ENCODE measurements around the gene NPIPA1.
"Not testable (repeated sequence)": the region's sequence is repeated elsewhere in the genome, so short reads cannot be mapped to it uniquely, and the experiment has no call there.

NPIPA1 gene

DNA sequence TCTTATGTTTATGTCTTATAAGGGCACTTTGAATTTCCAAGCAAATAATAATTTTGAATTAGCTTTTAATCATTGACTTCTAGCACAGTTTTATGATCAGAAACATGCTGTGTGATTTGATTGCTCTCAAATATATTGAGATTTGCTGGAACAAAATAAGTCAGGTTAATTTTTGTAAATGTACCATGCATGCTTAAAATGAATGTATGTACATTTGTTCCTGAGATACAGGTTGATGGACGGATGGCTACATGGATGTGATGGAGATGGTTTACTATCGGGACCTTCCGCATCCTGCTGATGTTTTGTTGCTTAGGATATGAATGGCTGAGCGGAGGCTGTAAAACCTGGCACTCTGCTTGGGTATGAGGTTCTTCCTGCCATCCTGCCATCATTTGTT lies at the start of gene NPIPA1:
Gene NPIPA1 (plus strand): TSS at position 301 of the 400 bp plus-strand sequence. CDS start 0 bp downstream, at position 301.
- DNase-seq: not testable (repeated sequence)

GRCh38 chr16:14892111-14892510 lies 45.1 kb upstream of the NPIPA1 start:
- DNase-seq: not testable (repeated sequence)

DNA sequence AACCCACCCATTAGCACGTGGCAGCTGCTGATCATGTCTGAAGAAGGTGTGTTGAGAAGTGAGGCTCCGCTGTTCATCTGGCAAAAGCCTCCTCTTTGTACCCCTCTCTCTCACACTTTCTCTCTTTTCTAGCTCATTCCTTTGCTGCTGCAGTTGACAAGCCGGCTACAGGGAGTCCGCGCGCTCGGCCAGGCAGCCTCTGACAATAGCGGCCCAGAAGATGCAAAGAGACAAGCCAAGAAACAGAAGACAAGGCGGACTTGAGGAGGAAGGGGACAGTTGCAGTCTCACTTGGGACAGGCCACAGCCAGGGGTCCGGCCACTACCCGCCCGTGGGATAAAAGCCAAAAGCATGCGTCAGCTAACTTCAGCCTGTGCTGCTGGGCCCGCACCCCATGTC lies 41.9 kb upstream of the NPIPA1 start:
- DNase-seq: not testable (repeated sequence)

DNA sequence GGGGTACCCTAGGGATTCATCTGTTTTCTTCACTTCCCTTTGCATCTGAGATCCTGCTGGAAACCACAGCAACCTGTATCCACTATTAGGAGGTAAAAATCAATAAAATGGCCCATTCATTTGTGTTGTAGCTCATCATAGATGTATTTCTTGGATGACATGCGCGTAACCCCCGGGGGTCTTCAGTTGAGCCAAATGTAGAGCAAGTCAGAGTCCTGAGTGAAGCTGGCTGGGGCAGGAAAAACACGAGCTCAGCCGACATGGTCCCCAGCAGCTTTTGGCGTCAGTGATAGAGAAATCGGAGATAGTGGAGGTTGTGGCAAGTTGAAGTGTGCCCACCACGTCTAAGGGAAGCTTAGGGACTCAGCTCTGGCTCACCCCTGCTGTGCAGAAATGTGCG lies 41.2 kb upstream of the NPIPA1 start:
- DNase-seq: not testable (repeated sequence)

DNA sequence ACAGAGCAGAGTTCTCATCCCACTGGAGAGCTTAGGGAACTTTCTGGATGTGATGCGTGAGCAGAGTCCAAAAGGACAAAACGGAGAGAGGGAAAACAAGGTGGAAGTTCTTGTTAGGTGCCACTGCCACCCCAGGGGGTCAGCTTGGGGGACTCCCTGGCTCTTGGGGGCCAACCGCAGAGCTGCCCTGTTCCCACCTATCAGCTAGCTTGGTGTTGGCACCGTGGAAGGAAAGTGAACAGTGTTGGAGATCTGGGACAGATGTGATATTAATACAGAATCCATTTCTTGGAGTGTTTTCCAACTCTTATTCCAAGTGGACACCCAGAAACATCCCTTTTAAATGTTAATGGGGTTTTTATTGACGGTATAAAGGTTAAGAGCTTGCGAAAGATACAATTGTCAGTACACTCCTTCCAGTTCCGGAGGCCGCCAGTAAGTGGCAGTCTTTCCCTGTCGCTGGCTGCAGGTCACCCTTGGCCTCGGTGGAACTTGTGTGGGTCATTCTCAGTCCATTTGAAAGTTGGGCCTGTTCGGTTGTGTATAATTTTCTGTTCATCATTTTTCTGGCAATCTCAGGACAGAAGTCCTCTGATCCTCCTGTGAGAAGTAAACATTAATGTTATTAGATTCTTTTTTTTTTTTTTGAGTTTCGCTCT lies 40.1 kb upstream of the NPIPA1 start:
- DNase-seq: not testable (repeated sequence)

DNA sequence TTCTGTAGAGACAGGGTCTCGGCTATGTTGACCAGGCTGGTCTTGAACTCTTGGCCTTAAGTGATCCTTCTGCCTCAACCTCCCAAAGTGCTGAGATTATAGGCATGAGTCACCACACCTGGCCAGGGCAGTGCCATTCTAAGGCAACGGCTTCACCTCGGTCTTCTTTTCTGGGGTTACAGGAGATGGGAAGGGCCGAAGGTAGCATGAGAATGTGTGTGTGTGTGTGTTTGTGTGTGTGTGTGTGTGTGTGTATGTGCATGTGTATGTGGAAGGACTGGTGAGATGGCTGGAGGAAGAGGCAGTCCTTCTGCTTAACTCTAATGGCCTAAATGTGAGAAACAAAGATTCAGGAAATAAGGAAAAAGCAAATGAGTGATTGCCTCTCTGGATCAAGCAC lies 39.1 kb upstream of the NPIPA1 start:
- not testable (repeated sequence) for DNase-seq

GRCh38 chr16:14903191-14903957 lies 33.9 kb upstream of the NPIPA1 start:
- DNase-seq: not testable (repeated sequence)

GRCh38 chr16:14909744-14910143 lies 27.5 kb upstream of the NPIPA1 start:
- DNase-seq: not testable (repeated sequence)

DNA sequence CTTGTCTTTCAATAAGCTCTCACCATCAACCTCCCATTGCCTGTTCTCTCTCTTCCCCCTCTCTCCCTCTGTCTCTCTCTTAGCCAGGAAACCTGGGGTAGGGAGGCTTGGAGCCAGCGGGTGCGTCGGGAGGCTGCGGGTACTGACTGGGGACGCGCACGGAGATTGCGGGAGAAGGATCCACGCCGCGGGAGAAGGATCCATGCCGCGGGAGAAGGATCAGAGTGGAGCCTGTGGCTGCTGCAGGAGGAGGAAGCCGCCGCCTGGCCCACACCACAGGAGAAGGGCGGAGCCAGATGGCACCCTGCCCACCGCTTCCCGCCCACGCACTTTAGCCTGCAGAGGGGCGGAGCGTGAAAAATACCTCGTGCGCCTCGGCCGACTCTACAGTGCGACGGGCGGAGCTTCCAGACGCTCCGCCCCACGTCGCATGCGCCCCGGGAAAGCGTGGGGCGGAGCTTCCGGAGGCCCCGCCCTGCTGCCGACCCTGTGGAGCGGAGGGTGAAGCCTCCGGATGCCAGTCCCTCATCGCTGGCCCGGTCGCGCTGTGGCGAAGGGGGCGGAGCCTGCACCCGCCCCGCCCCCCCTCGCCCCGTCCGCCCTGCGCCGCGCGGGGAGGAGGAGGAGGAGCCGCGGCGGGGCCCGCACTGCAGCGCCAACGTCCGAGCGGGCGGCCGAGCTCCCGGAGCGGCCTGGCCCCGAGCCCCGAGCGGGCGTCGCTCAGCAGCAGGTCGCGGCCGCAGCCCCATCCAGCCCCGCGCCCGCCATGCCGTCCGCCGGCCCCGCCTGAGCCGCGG lies 26.2 kb upstream of the NPIPA1 start:
- not testable (repeated sequence) for DNase-seq

DNA sequence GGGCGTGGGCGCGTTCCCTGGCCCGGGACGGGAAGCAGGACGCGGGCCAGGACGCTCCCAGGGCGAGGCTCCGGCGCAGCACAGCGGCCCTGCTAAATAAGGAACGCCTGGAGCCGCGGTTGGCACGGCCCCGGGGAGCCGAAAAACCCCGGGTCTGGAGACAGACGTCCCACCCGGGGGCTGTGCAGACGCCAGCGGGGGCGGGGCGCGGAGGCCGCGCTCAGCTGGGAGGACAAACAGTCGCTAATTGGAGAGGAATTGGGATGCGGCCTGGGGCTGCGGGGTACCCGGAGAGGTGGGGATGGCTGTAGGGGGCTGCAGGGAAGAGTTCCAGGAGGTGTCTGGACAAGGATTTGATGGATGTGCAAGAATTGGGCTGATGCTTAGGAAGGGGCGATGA lies 25.3 kb upstream of the NPIPA1 start:
- DNase-seq: not testable (repeated sequence)

DNA sequence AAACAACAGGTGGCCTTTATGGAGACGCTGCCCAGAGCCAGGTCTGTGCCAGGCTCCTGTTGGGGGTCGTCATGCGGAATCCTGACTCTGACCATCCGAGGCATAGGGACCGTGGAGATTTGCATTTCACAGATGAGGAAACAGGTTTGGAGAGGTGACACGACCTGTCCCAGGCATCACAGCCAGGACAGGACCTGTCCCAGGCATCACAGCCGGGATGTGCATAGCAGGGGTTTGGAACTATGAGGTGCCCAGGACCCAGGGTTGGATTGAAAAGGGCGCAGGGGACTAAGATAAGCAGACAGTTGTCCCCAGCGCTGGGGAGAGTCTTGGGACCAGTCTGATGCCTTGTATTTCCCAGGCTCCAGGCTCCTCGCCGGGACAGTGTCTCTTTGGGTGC lies 24.7 kb upstream of the NPIPA1 start:
- DNase-seq: not testable (repeated sequence)

- not testable (repeated sequence) for DNase-seq
Observed at GRCh38 chr16:14918504-14918903, 18.7 kb upstream of the NPIPA1 start.

GRCh38 chr16:14919837-14920600 lies 17.2 kb upstream of the NPIPA1 start:
- not testable (repeated sequence) for DNase-seq

DNA sequence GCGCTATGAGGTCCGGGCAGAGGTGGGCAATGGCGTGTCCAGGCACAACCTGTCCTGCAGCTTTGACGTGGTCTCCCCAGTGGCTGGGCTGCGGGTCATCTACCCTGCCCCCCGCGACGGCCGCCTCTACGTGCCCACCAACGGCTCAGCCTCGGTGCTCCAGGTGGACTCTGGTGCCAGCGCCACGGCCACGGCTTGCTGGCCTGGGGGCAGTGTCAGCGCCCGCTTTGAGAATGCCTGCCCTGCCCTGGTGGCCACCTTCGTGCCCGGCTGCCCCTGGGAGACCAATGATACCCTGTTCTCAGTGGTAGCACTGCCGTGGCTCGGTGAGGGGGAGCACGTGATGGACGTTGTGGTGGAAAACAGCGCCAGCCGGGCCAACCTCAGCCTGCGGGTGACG lies 15.0 kb upstream of the NPIPA1 start:
- DNase-seq: not testable (repeated sequence)

- DNase-seq: not testable (repeated sequence)
Observed at GRCh38 chr16:14922968-14923367, 14.3 kb upstream of the NPIPA1 start.

DNA sequence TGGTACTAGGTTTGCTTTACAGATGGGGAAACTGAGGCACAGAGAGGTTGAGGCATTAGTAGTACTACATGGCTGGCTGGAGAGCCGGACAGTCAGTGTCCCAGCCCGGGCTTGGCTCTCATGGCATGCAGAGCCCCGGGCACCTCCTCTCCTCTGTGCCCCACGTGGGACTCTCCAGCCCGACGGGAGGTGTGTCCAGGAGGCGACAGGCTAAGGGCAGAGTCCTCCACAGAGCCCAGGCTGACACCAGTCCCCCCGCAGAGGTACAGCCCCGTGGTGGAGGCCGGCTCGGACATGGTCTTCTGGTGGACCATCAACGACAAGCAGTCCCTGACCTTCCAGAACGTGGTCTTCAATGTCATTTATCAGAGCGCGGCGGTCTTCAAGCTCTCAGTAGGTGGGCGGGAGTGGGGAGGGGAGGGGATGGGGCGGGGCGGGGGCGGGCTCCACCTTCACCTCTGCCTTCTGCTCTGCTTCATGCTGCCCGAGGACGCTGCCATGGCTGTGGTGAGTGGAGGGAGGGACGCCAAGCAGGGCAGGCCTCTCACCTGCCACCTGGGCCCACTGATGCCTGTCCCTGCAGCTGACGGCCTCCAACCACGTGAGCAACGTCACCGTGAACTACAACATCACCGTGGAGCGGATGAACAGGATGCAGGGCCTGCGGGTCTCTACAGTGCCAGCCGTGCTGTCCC lies 13.7 kb upstream of the NPIPA1 start:
- not testable (repeated sequence) for DNase-seq

DNA sequence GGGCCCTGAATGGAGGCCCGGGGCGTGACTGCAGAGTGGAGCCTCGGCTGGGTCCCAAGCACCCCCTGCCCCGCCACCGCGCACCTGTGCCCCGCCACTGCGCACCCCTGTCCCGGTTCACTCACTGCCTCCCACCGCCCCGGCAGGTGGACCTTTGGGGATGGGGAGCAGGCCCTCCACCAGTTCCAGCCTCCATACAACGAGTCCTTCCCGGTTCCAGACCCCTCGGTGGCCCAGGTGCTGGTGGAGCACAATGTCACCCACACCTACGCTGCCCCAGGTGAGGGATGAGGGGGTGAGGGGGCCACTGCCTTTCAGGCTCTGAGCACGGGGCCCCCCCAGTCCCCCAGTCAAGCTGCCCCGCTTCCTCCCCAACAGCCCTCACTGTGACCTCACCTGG lies 12.9 kb upstream of the NPIPA1 start:
- DNase-seq: not testable (repeated sequence)

DNA sequence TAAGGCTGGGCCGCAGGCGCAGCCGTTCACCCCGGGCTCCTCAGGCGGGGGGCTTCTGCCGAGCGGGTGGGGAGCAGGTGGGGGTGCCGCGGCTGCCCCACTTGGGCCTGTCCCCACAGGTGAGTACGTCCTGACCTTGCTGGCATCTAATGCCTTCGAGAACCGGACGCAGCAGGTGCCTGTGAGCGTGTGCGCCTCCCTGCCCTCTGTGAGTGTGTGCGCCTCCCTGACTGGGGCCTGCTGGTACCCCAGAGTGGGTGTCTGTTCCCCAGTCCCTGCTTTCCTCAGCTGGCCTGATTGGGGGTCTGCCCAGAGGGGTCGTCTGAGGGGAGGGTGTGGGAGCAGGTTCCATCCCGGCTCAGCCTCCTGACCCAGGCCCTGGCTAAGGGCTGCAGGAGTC lies 12.3 kb upstream of the NPIPA1 start:
- not testable (repeated sequence) for DNase-seq

DNA sequence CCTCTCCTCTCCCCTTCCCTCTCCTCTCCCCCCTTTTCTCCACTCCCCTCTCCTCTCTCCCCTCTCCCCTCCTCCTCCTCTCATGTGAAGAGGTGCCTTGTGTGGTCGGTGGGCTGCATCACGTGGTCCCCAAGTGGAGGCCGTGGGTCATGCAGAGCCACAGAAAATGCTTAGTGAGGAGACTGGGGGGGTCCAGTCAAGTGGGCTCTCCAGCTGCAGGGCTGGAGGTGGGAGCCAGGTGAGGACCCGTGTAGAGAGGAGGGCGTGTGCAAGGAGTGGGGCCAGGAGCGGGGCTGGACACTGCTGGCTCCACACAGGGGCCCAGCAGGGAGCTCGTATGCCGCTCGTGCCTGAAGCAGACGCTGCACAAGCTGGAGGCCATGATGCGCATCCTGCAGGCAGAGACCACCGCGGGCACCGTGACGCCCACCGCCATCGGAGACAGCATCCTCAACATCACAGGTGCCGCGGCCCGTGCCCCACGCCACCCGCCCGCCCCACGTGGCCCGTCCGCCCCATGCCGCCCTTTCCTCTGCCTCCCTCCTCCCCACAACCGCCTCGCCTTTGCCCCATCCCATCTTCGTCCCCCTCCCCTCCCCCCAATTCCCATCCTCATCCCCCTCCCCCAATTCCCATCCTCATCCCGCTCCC lies 9.1 kb upstream of the NPIPA1 start:
- DNase-seq: not testable (repeated sequence)

- DNase-seq: not testable (repeated sequence)
Observed at GRCh38 chr16:14929176-14929575, 8.1 kb upstream of the NPIPA1 start.

DNA sequence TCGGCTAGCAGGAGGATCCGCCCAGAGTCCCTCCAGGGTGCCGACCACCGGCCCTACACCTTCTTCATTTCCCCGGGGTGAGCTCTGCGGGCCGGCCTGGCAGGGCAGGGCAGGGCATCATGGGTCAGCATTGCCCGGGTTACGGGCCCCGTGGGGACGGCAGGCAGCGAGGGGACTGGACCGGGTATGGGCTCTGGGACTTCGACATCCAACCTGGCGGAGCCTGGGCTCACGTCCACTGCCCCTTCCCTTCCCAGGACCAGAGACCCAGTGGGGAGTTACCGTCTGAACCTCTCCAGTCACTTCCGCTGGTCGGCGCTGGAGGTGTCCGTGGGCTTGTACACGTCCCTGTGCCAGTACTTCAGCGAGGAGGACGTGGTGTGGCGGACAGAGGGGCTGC lies 7.0 kb upstream of the NPIPA1 start:
- DNase-seq: not testable (repeated sequence)

All from NCI-H1105 (cell line).